ENCODE measurements around the gene ADAP1.

ADAP1 gene

GRCh38 chr7:853366-854117 lies 100.9 kb downstream of the ADAP1 start:
- in situ Hi-C loops (cut with HindIII; ENCODE audit: low pct_ligation_motif_present, low sequenced_read_pairs) = no loop called here
- Histone ChIP-seq H3K4me3 (ENCODE audit: low read depth, low read length) (no peak overlapping the region), H3K27me3 (replicated peaks) (no peaks in the 10 kb centered on the region), H3K36me3 (replicated peaks) (peaks cover 63% of the 10 kb centered on the region), H3K27ac (no peak overlapping the region)
- no peak for DNase-seq
- no peak for TF ChIP-seq CTCF (IDR thresholded peaks at IDR 0.05; ENCODE audit: low read depth, low read length, missing control alignments)

- Histone ChIP-seq H3K27me3 (replicated peaks) (no peaks in the 10 kb centered on the region), H3K36me3 (replicated peaks) (peaks cover 50% of the 10 kb centered on the region), H3K4me3 (ENCODE audit: low read depth, low read length) (no peak overlapping the region), H3K27ac (no peak overlapping the region)
- TF ChIP-seq CTCF (IDR thresholded peaks at IDR 0.05; ENCODE audit: low read depth, low read length, missing control alignments) = no peak
- in situ Hi-C loops (cut with HindIII; ENCODE audit: low pct_ligation_motif_present, low sequenced_read_pairs) = no loop called here
- DNase-seq = no peak
These were observed 103.3 kb downstream of the ADAP1 start for GRCh38 chr7:851204-851603.

- Histone ChIP-seq H3K27ac (no peak overlapping the region), H3K4me3 (ENCODE audit: low read depth, low read length) (no peak overlapping the region), H3K36me3 (replicated peaks) (peaks cover 39% of the 10 kb centered on the region), H3K27me3 (replicated peaks) (no peaks in the 10 kb centered on the region)
- DNase-seq = no peak
- TF ChIP-seq CTCF (IDR thresholded peaks at IDR 0.05; ENCODE audit: low read depth, low read length, missing control alignments) = no peak
- in situ Hi-C loops (cut with HindIII; ENCODE audit: low pct_ligation_motif_present, low sequenced_read_pairs) = no loop called here
These were observed 104.7 kb downstream of the ADAP1 start for GRCh38 chr7:849781-850180.

DNA sequence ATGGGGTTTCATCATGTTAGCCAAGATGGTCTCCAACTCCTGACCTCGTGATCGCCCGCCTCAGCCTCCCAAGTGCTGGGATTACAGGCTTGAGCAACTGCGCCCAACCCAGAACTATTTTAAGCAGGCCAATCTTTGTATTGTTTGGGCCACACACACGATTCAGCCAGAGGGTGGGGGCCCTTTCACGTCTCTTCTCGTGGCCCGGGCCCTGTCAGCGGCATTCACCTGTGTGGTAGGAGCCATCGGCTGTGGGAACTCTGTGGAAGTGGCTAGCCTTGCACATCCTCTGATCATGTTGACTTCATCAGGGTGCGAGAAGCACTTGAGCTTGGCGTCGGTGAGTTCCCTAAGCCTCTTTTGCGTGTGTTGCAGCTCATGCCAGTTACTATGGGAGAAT lies 105.3 kb downstream of the ADAP1 start:
- in situ Hi-C loops (cut with HindIII; ENCODE audit: low pct_ligation_motif_present, low sequenced_read_pairs) = no loop called here
- H3K27me3 ChIP-seq (replicated peaks) = no peaks in the 10 kb centered on the region
- TF ChIP-seq CTCF (IDR thresholded peaks at IDR 0.05; ENCODE audit: low read depth, low read length, missing control alignments) = no peak
- H3K4me3 ChIP-seq (ENCODE audit: low read depth, low read length) = no peak overlapping the region
- H3K36me3 ChIP-seq (replicated peaks) = peaks cover 34% of the 10 kb centered on the region
- no peak overlapping the region for H3K27ac ChIP-seq
- no peak for DNase-seq
